SH-SY5Y (cell line): ENCODE data around the gene RSRC2.

Source experiments
- GATA2 ChIP-seq: IDR thresholded peaks from 2 replicates; pipeline ENCODE4 v1.6.1; 2011; ENCODE audit warnings: mild to moderate bottlenecking, low read depth, low read length
- GATA3 ChIP-seq: IDR thresholded peaks from 2 replicates; pipeline ENCODE4 v1.6.1; 2011; ENCODE audit warnings: low read depth, mild to moderate bottlenecking, low read length, moderate library complexity

DNA sequence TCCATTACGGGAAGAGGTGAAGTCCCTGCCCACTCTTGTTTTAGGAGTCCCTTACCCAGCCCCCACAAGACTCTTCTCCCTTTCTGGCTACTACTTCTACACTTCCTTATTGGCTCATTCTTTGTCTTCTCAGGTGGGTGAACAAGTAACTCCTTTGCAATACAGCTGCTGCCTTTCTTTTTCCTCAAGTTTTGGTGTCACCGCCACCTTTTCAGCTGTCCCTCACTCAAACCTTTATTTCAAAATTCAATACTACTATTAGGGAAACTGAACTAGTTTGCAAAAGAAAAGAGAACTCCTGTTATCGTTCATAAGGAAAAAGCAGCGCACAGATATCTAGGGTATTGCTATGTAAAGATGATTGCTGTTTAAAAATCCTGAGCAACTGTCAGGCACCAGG lies 6.1 kb downstream of the RSRC2 start:
- TF ChIP-seq GATA2 (no peak), GATA3 (no peak)
